ENCODE data around the gene GABRE. TPM values are rescaled to one million over a fixed set of nuclear protein-coding genes. Genes with fewer than 3 reads are reported as not detected.
A peak's percentile ranks its signal among the peaks of the same experiment; 100 is the strongest.

The GABRE gene
- 10 to 100 TPM in 3 of 8 experiments, 1 to 10 TPM in 1, under 1 TPM in 4; 0.16 to 40.0 (median 3.3) TPM for total RNA-seq

DNA sequence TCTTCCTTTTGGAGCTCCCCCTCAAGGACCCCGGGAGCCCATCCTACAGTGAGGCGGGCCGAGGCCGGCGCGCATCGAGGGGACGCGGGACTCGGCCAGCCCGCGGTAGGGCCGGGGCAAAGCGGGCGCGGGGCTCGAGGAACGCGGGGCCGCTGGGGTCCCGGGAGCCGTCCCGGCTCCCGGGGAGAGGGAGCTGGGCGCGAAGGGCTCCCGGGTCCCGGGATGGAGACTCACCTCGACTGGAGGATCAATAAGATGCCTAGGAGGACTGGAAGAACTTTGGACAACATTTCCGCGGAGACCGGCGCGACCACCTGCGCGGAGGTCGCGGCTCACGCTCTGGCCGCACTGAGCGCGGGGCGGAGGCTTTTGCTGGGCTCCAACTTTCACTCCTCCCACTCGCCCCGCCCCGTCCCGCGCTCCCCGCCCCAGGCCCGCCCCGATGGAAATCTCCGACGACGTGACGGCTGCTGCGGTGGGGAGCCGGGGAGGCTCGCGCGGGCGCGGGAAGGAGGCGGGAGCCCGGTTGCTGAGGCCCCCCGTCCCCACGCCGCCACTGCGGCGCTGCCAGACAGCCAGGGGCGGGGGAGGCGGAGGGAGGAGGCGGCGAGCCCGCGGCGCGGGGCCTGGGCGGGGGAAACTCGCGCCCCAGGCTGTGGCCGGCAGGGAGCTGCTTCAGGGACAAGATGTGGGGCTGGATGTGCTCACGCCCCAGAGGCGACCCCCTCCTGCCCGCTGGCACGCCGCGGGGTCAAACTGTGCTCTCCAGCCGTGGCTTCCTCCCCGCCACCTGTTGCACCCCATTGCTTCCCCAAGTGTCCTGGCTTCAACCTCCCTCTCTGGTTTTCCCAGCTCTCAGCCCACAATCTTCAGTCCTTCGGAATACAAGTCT lies at the start of gene GABRE:
TSS of gene GABRE (minus strand) at position 341 of the 892 bp plus-strand sequence. CDS start at position 290, 51 bp downstream.
- ATAC-seq (replicated peaks in 6 of 8), result peak; percentile 64 to 93 (median 88)
- H3K4me3 ChIP-seq, result peak within 1 kb of the TSS; percentile 28 to 35 (median 31)
- WGBS, 10 experiments, result 83% methylated on average over 1 of the region's 90 CpGs; no CpG with 5 or more reads in 9 of the 10 experiments
- no peak within 1 kb of the TSS for H3K27ac ChIP-seq
- H3K4me1 ChIP-seq (replicated peaks in 1 of 2), result no peaks in the 10 kb centered on the region
- in situ Hi-C loops (cut with MboI; ENCODE audit: low pct_unique_long_range_greater_than_20kb in 2 of 9, low sequenced_read_pairs in 9 of 9, unreplicated experiment in 9 of 9), result no loop called here

GRCh38 chrX:152020888-152021287 lies 46.4 kb upstream of the GABRE start:
- peak in 3 of 8 experiments; percentile 55 to 59 (median 58) for ATAC-seq (replicated peaks in 6 of 8)
- in situ Hi-C loops (cut with MboI; ENCODE audit: low pct_unique_long_range_greater_than_20kb in 2 of 9, low sequenced_read_pairs in 9 of 9, unreplicated experiment in 9 of 9), result no loop called here
- H3K27ac ChIP-seq, result no peak overlapping the region
- H3K4me1 ChIP-seq (replicated peaks in 1 of 2), result no peaks in the 10 kb centered on the region
- H3K4me3 ChIP-seq, result no peak overlapping the region
- WGBS, 10 experiments, result 11 to 100% (median 62%) methylated on average over 1 to 3 of the region's 3 CpGs; no CpG with 5 or more reads in 4 of the 10 experiments

- WGBS, 10 experiments, result 33 to 60% methylated on average over 1 to 3 of the region's 5 CpGs; no CpG with 5 or more reads in 8 of the 10 experiments
- Histone ChIP-seq H3K4me3 (no peak overlapping the region), H3K27ac (no peak overlapping the region), H3K4me1 (replicated peaks in 1 of 2) (no peaks in the 10 kb centered on the region)
- in situ Hi-C loops (cut with MboI; ENCODE audit: low pct_unique_long_range_greater_than_20kb in 2 of 9, low sequenced_read_pairs in 9 of 9, unreplicated experiment in 9 of 9), result no loop called here
- ATAC-seq (replicated peaks in 6 of 8), result no peak
Observed at GRCh38 chrX:151999813-152000212, 25.3 kb upstream of the GABRE start.

- no peak for ATAC-seq (replicated peaks in 6 of 8)
- 40 to 100% (median 100%) methylated on average over 1 of the region's 1 CpG; no CpG with 5 or more reads in 3 of the 10 experiments for WGBS, 10 experiments
- Histone ChIP-seq H3K4me1 (replicated peaks in 1 of 2) (no peaks in the 10 kb centered on the region), H3K4me3 (no peak overlapping the region), H3K27ac (no peak overlapping the region)
- in situ Hi-C loops (cut with MboI; ENCODE audit: low pct_unique_long_range_greater_than_20kb in 2 of 9, low sequenced_read_pairs in 9 of 9, unreplicated experiment in 9 of 9), result no loop called here
Observed at GRCh38 chrX:151997539-151997938, 23.1 kb upstream of the GABRE start.

- H3K4me3 ChIP-seq, result no peak overlapping the region
- no peak for ATAC-seq (replicated peaks in 6 of 8)
- in situ Hi-C loops (cut with MboI; ENCODE audit: low pct_unique_long_range_greater_than_20kb in 2 of 9, low sequenced_read_pairs in 9 of 9, unreplicated experiment in 9 of 9), result no loop called here
- H3K4me1 ChIP-seq (replicated peaks in 1 of 2), result no peaks in the 10 kb centered on the region
- H3K27ac ChIP-seq, result no peak overlapping the region
- WGBS, 10 experiments, result 0 to 70% (median 61%) methylated on average over 1 to 3 of the region's 5 CpGs; no CpG with 5 or more reads in 6 of the 10 experiments
Observed at GRCh38 chrX:151996347-151996746, 21.9 kb upstream of the GABRE start.

DNA sequence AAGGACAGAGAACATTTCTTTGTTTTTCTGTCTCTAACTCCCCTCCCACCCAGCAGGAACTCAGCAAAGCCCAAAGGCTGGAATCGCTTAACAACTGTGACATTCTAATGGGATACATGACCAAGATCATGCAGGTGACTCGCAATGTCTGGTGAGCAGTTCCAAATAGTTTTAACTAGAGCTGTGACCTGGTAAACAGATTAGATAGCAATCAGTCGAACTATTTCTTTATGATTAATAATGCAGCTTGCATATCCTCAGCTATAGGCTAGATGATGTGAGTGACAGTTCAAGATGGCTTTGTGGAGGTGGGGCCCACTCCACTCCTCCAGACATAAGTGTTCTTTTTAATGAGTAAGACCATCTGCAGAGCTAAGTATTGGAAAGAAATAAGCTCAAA lies 20.0 kb upstream of the GABRE start:
- Histone ChIP-seq H3K27ac (no peak overlapping the region), H3K4me3 (no peak overlapping the region), H3K4me1 (replicated peaks in 1 of 2) (no peaks in the 10 kb centered on the region)
- ATAC-seq (replicated peaks in 6 of 8), result no peak
- in situ Hi-C loops (cut with MboI; ENCODE audit: low pct_unique_long_range_greater_than_20kb in 2 of 9, low sequenced_read_pairs in 9 of 9, unreplicated experiment in 9 of 9), result no loop called here
- 33 to 86% methylated on average over 1 to 3 of the region's 3 CpGs; no CpG with 5 or more reads in 8 of the 10 experiments for WGBS, 10 experiments

DNA sequence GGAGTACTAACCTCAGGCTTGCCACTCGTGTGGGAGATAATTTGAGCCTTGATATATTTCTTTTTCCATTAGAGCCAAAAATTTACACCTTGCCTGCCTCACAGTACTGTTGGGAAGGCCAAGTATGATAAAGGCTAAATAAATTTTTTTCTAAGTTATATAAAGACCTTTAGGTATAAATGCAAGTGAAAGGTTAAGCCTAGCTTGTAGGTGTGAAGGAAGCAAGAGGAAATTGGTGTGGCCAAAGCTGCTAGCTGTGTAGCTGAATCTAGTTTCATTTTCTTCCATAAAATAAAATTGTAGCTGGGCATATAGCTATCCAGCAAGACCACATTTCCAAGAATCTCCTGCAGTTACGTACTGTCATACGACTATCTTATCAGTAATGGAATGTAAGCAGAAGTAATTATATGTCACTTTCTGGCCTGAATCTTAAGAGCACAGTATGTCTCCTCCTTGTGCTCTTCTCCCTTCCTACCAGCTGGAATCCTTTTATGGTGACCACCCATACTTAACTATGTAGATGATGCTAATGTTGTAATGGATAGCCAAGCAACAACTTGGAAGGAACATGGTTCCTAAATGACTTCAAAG lies 14.3 kb upstream of the GABRE start:
- Histone ChIP-seq H3K27ac (no peak overlapping the region), H3K4me1 (replicated peaks in 1 of 2) (no peaks in the 10 kb centered on the region), H3K4me3 (no peak overlapping the region)
- in situ Hi-C loops (cut with MboI; ENCODE audit: low pct_unique_long_range_greater_than_20kb in 2 of 9, low sequenced_read_pairs in 9 of 9, unreplicated experiment in 9 of 9), result no loop called here
- 29 to 96% (median 56%) methylated on average over 1 to 3 of the region's 3 CpGs; no CpG with 5 or more reads in 6 of the 10 experiments for whole genome bisulfite sequencing, 10 experiments
- ATAC-seq (replicated peaks in 6 of 8), result no peak

- Histone ChIP-seq H3K27ac (no peak overlapping the region), H3K4me1 (replicated peaks in 1 of 2) (no peaks in the 10 kb centered on the region), H3K4me3 (no peak overlapping the region)
- ATAC-seq (replicated peaks in 6 of 8), result no peak
- in situ Hi-C loops (cut with MboI; ENCODE audit: low pct_unique_long_range_greater_than_20kb in 2 of 9, low sequenced_read_pairs in 9 of 9, unreplicated experiment in 9 of 9), result no loop called here
- 33 to 80% (median 70%) methylated on average over 1 to 4 of the region's 4 CpGs; no CpG with 5 or more reads in 5 of the 10 experiments for WGBS, 10 experiments
Observed at GRCh38 chrX:151987108-151987507, 12.6 kb upstream of the GABRE start.

GRCh38 chrX:151985955-151986354 lies 11.5 kb upstream of the GABRE start:
- H3K4me3 ChIP-seq, result no peak overlapping the region
- no peaks in the 10 kb centered on the region for H3K4me1 ChIP-seq (replicated peaks in 1 of 2)
- in situ Hi-C loops (cut with MboI; ENCODE audit: low pct_unique_long_range_greater_than_20kb in 2 of 9, low sequenced_read_pairs in 9 of 9, unreplicated experiment in 9 of 9), result no loop called here
- ATAC-seq (replicated peaks in 6 of 8), result peak in 2 of 8 experiments; percentile 34 to 66
- WGBS, 10 experiments, result 40% methylated on average over 1 to 2 of the region's 3 CpGs; no CpG with 5 or more reads in 8 of the 10 experiments
- H3K27ac ChIP-seq, result no peak overlapping the region

- ATAC-seq (replicated peaks in 6 of 8), result no peak
- in situ Hi-C loops (cut with MboI; ENCODE audit: low pct_unique_long_range_greater_than_20kb in 2 of 9, low sequenced_read_pairs in 9 of 9, unreplicated experiment in 9 of 9), result no loop called here
- Histone ChIP-seq H3K4me1 (replicated peaks in 1 of 2) (no peaks in the 10 kb centered on the region), H3K4me3 (no peak overlapping the region), H3K27ac (no peak overlapping the region)
- 33 to 86% (median 80%) methylated on average over 1 of the region's 4 CpGs; no CpG with 5 or more reads in 6 of the 10 experiments for WGBS, 10 experiments
Observed at GRCh38 chrX:151985531-151985930, 11.1 kb upstream of the GABRE start.

GRCh38 chrX:151984902-151985301 lies 10.4 kb upstream of the GABRE start:
- no peak for ATAC-seq (replicated peaks in 6 of 8)
- in situ Hi-C loops (cut with MboI; ENCODE audit: low pct_unique_long_range_greater_than_20kb in 2 of 9, low sequenced_read_pairs in 9 of 9, unreplicated experiment in 9 of 9), result no loop called here
- Histone ChIP-seq H3K27ac (no peak overlapping the region), H3K4me1 (replicated peaks in 1 of 2) (no peaks in the 10 kb centered on the region), H3K4me3 (no peak overlapping the region)
- WGBS, 10 experiments, result 40 to 100% (median 74%) methylated on average over 1 to 4 of the region's 4 CpGs; no CpG with 5 or more reads in 6 of the 10 experiments

- in situ Hi-C loops (cut with MboI; ENCODE audit: low pct_unique_long_range_greater_than_20kb in 2 of 9, low sequenced_read_pairs in 9 of 9, unreplicated experiment in 9 of 9), result no loop called here
- no peaks in the 10 kb centered on the region for H3K4me1 ChIP-seq (replicated peaks in 1 of 2)
- WGBS, 10 experiments, result 0 to 80% (median 25%) methylated on average over 1 to 2 of the region's 3 CpGs; no CpG with 5 or more reads in 7 of the 10 experiments
- peak in 1 of 8 experiments; percentile 30 for ATAC-seq (replicated peaks in 6 of 8)
- no peak overlapping the region for H3K4me3 ChIP-seq
- no peak overlapping the region for H3K27ac ChIP-seq
Observed at GRCh38 chrX:151984328-151984727, 9.9 kb upstream of the GABRE start.

- no peak for ATAC-seq (replicated peaks in 6 of 8)
- Histone ChIP-seq H3K4me3 (no peak overlapping the region), H3K27ac (no peak overlapping the region), H3K4me1 (replicated peaks in 1 of 2) (no peaks in the 10 kb centered on the region)
- in situ Hi-C loops (cut with MboI; ENCODE audit: low pct_unique_long_range_greater_than_20kb in 2 of 9, low sequenced_read_pairs in 9 of 9, unreplicated experiment in 9 of 9), result no loop called here
Observed at GRCh38 chrX:151983186-151983585, 8.7 kb upstream of the GABRE start.

All from motor neuron (in vitro differentiated cells).